GM21390 (cell line): ENCODE data around the gene IFIT1B.
"Not testable (repeated sequence)": the region's sequence is repeated elsewhere in the genome, so short reads cannot be mapped to it uniquely, and the experiment has no call there.

Experiments used
- ATAC-seq: cut with Tn5 transposase; IDR thresholded peaks from one replicate; pipeline ENCODE4 v1.9.1; 2021; ENCODE audit not compliant: unreplicated experiment

The IFIT1B gene

GRCh38 chr10:89379103-89379502, 1.2 kb downstream of the IFIT1B start:
- no peak for ATAC-seq

GRCh38 chr10:89382757-89383156, 4.9 kb downstream of the IFIT1B start:
- no peak for ATAC-seq

- no peak for ATAC-seq
These were observed 6.9 kb downstream of the IFIT1B start for GRCh38 chr10:89384474-89385340.

- ATAC-seq = no peak
These were observed 10.9 kb downstream of the IFIT1B start for GRCh38 chr10:89388806-89389205.

GRCh38 chr10:89389254-89389653, 11.4 kb downstream of the IFIT1B start:
- ATAC-seq = no peak

GRCh38 chr10:89390476-89391225, 12.8 kb downstream of the IFIT1B start:
- no peak for ATAC-seq

- ATAC-seq = not testable (repeated sequence)
These were observed 13.3 kb downstream of the IFIT1B start for GRCh38 chr10:89391226-89391576.

- ATAC-seq = peak; percentile 79
These were observed 14.3 kb downstream of the IFIT1B start, which contains the start of gene IFIT1 for GRCh38 chr10:89391907-89392756. Gene IFIT1, plus strand, starts transcription at chr10:89392623. Its CDS starts 90 bp downstream, at chr10:89392713.

- ATAC-seq = peak; percentile 37
These were observed 15.1 kb downstream of the IFIT1B start for GRCh38 chr10:89392974-89393373.

GRCh38 chr10:89393898-89394297, 16.0 kb downstream of the IFIT1B start:
- ATAC-seq = no peak

GRCh38 chr10:89395141-89395540, 17.3 kb downstream of the IFIT1B start:
- no peak for ATAC-seq

GRCh38 chr10:89398003-89398749, 20.3 kb downstream of the IFIT1B start:
- ATAC-seq = no peak

- no peak for ATAC-seq
These were observed 22.1 kb downstream of the IFIT1B start for GRCh38 chr10:89399956-89400355.

GRCh38 chr10:89403043-89403442, 25.2 kb downstream of the IFIT1B start:
- ATAC-seq = no peak

- ATAC-seq = no peak
These were observed 26.5 kb downstream of the IFIT1B start for GRCh38 chr10:89404104-89405047.

- ATAC-seq = not testable (repeated sequence)
These were observed 28.3 kb downstream of the IFIT1B start for GRCh38 chr10:89406178-89406577.

GRCh38 chr10:89407792-89408191, 29.9 kb downstream of the IFIT1B start:
- not testable (repeated sequence) for ATAC-seq

GRCh38 chr10:89409282-89409681, 31.4 kb downstream of the IFIT1B start:
- not testable (repeated sequence) for ATAC-seq

GRCh38 chr10:89410551-89410950, 32.7 kb downstream of the IFIT1B start:
- not testable (repeated sequence) for ATAC-seq
